Measurements from ENCODE around the gene CFAP52.

GRCh38 chr17:9628509-9628908 is 52.1 kb downstream of the CFAP52 start:
- TF ChIP-seq, protein P1, sequence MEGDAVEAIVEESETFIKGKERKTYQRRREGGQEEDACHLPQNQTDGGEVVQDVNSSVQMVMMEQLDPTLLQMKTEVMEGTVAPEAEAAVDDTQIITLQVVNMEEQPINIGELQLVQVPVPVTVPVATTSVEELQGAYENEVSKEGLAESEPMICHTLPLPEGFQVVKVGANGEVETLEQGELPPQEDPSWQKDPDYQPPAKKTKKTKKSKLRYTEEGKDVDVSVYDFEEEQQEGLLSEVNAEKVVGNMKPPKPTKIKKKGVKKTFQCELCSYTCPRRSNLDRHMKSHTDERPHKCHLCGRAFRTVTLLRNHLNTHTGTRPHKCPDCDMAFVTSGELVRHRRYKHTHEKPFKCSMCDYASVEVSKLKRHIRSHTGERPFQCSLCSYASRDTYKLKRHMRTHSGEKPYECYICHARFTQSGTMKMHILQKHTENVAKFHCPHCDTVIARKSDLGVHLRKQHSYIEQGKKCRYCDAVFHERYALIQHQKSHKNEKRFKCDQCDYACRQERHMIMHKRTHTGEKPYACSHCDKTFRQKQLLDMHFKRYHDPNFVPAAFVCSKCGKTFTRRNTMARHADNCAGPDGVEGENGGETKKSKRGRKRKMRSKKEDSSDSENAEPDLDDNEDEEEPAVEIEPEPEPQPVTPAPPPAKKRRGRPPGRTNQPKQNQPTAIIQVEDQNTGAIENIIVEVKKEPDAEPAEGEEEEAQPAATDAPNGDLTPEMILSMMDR (IDR thresholded peaks at IDR 0.05): no peak
- no peak for TF ChIP-seq POLR2AphosphoS5 (IDR thresholded peaks at IDR 0.05)
- no peak for TF ChIP-seq EP300 (IDR thresholded peaks at IDR 0.05)
